Activated CD8-positive, alpha-beta memory T cell treated with anti-CD3 and anti-CD28 coated beads, Interleukin-2, amount 10 ng/mL, durations not matched to agents 7 days and 5 days (primary cell): ENCODE results near the gene VPS8. TPM values are rescaled to one million over a fixed set of nuclear protein-coding genes. Genes with fewer than 3 reads are reported as not detected.

Experiments used
- total RNA-seq, 2 experiments: library from RNA; stranded (reverse); gene quantifications; one replicate each; pipeline ENCODE4 v1.2.3, GENCODE V29; 2021

The VPS8 gene
- total RNA-seq, 2 experiments from 2014 or later: 43.2 to 71.7 TPM

Other genes with a start within 250 kb of the VPS8 start
- gene MAGEF1, start 100.1 kb upstream of the VPS8 start, total RNA-seq: 1 to 10 TPM; 2.8 to 5.9 TPM